Karpas-422 (cell line): ENCODE measurements around the gene PPFIBP2. TPM values are rescaled to one million over a fixed set of nuclear protein-coding genes. Genes with fewer than 3 reads are reported as not detected.

Experiments
- DNase-seq: peaks from one replicate; pipeline ENCODE4 v3.0.0-alpha.2; 2015
- H2AFZ ChIP-seq: fragments of 200-600 bp; sonication (generic); 2 replicates; pipeline ENCODE4 v1.6.1; 2014; ENCODE audit warnings: antibody characterized with exemption, low read length, mixed read lengths
- H3K27ac ChIP-seq: fragments of 200-600 bp; sonication (generic); 2 replicates; pipeline ENCODE4 v1.5.1; 2014; ENCODE audit warnings: mild to moderate bottlenecking, low read length, moderate library complexity
- H3K27me3 ChIP-seq: fragments of 200-600 bp; sonication (generic); 2 replicates; pipeline ENCODE4 v1.6.1; 2014; ENCODE audit warnings: low read length, mixed read lengths
- H3K36me3 ChIP-seq: fragments of 200-600 bp; sonication (generic); 2 replicates; pipeline ENCODE4 v1.6.1; 2014; ENCODE audit warnings: low read length, mixed read lengths; ENCODE audit not compliant: insufficient read depth
- H3K4me1 ChIP-seq: fragments of 200-600 bp; sonication (generic); 2 replicates; pipeline ENCODE4 v1.6.1; 2014; ENCODE audit warnings: mild to moderate bottlenecking, low read length, mixed read lengths
- H3K4me2 ChIP-seq: fragments of 200-600 bp; sonication (generic); 2 replicates; pipeline ENCODE4 v1.6.1; 2014; ENCODE audit warnings: low read length, low read depth, mild to moderate bottlenecking; ENCODE audit not compliant: poor library complexity, severe bottlenecking
- H3K4me3 ChIP-seq: fragments of 200-600 bp; sonication (generic); 2 replicates; pipeline ENCODE4 v1.5.1; 2014; ENCODE audit warnings: mild to moderate bottlenecking, antibody characterized with exemption, low read length, mixed read lengths
- H3K79me2 ChIP-seq: fragments of 200-600 bp; sonication (generic); 2 replicates; pipeline ENCODE4 v1.6.1; 2014; ENCODE audit warnings: mild to moderate bottlenecking, low read length, mixed read lengths
- H3K9ac ChIP-seq: fragments of 200-600 bp; sonication (generic); 2 replicates; pipeline ENCODE4 v1.6.0; 2014; ENCODE audit warnings: low read length
- H3K9me2 ChIP-seq: fragments of 200-600 bp; sonication (generic), shearing (Covaris generic); replicated peaks from 2 replicates; pipeline ENCODE4 v1.6.0; 2014; ENCODE audit warnings: mild to moderate bottlenecking, low read length, moderate library complexity; ENCODE audit not compliant: insufficient read depth
- H3K9me3 ChIP-seq: fragments of 300-700, 200-600 bp; sonication (generic); 2 replicates; pipeline ENCODE4 v1.6.1; 2014; ENCODE audit warnings: low read length, mixed read lengths
- H4K20me1 ChIP-seq: fragments of 200-600 bp; sonication (generic); 2 replicates; pipeline ENCODE4 v1.6.1; 2014; ENCODE audit warnings: mild to moderate bottlenecking, antibody characterized with exemption, low read length, low read depth; ENCODE audit not compliant: insufficient read depth
- total RNA-seq: library from RNA; depleted of rRNA; stranded (reverse); fragments of >200 nt; shearing (Covaris generic); gene quantifications from 2 replicates; pipeline ENCODE4 v1.2.3, GENCODE V29; 2014; ENCODE audit warnings: low replicate concordance

Gene PPFIBP2
- total RNA-seq, 1 experiment from 2014 or later, result 36.5 TPM

DNA sequence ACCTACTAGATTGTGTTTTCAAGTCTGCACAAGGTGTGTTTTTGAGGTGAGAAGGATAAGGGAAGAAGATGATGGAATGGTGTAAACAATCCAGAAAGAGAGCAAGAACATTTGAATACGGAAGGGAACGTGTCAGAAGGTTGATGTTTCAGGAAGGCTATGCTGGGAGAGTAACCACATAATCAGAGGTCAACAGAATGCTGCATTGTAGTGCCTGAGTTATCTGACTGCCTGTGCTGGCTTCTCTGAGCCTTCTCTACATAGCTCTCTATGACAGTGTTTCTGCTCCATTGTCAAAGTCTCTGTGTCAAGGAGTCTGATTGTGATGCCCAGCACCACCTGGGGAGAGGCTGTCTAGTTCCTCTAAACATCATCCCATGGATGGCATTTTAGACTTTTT, 85.4 kb downstream of the PPFIBP2 start:
- Histone ChIP-seq H3K9me3 (no peaks in the 10 kb centered on the region), H3K79me2 (no peaks in the 10 kb centered on the region), H3K9me2 (no peaks in the 10 kb centered on the region), H3K4me3 (no peak overlapping the region), H2AFZ (no peak overlapping the region), H3K27me3 (no peaks in the 10 kb centered on the region), H3K4me2 (no peak overlapping the region), H3K4me1 (no peaks in the 10 kb centered on the region), H3K9ac (no peak overlapping the region), H3K36me3 (no peaks in the 10 kb centered on the region), H4K20me1 (0 out of 2 replicates have a peak, but pooled peaks cover 4% of the 10 kb centered on the region), H3K27ac (no peak overlapping the region)
- no peak for DNase-seq

- Histone ChIP-seq H3K36me3 (no peaks in the 10 kb centered on the region), H3K4me2 (no peak overlapping the region), H3K4me3 (no peak overlapping the region), H3K4me1 (no peaks in the 10 kb centered on the region), H2AFZ (no peak overlapping the region), H3K9me2 (no peaks in the 10 kb centered on the region), H3K27me3 (no peaks in the 10 kb centered on the region), H4K20me1 (0 out of 2 replicates have a peak, but pooled peaks cover 4% of the 10 kb centered on the region), H3K79me2 (no peaks in the 10 kb centered on the region), H3K27ac (no peak overlapping the region), H3K9ac (no peak overlapping the region), H3K9me3 (no peaks in the 10 kb centered on the region)
- no peak for DNase-seq
These were observed 86.5 kb downstream of the PPFIBP2 start for GRCh38 chr11:7600205-7600775.

- no peak overlapping the region for H3K4me3 ChIP-seq
- no peak overlapping the region for H3K27ac ChIP-seq
- H3K79me2 ChIP-seq, result no peaks in the 10 kb centered on the region
These were observed 89.4 kb downstream of the PPFIBP2 start for GRCh38 chr11:7603031-7603781.

GRCh38 chr11:7604331-7604955, 90.6 kb downstream of the PPFIBP2 start:
- no peaks in the 10 kb centered on the region for H4K20me1 ChIP-seq
- no peak overlapping the region for H2AFZ ChIP-seq
- DNase-seq, result no peak
- no peaks in the 10 kb centered on the region for H3K79me2 ChIP-seq
- H3K27ac ChIP-seq, result no peak overlapping the region
- H3K4me2 ChIP-seq, result no peak overlapping the region
- no peak overlapping the region for H3K4me3 ChIP-seq
- no peaks in the 10 kb centered on the region for H3K4me1 ChIP-seq
- H3K36me3 ChIP-seq, result no peaks in the 10 kb centered on the region
- no peaks in the 10 kb centered on the region for H3K27me3 ChIP-seq
- H3K9me2 ChIP-seq, result no peaks in the 10 kb centered on the region
- no peaks in the 10 kb centered on the region for H3K9me3 ChIP-seq
- no peak overlapping the region for H3K9ac ChIP-seq

More at GRCh38 chr11:7603031-7603781, 89.4 kb downstream of the PPFIBP2 start:
- no peak overlapping the region for H2AFZ ChIP-seq
- no peaks in the 10 kb centered on the region for H3K27me3 ChIP-seq
- H3K9ac ChIP-seq, result no peak overlapping the region
- H4K20me1 ChIP-seq, result no peaks in the 10 kb centered on the region
- DNase-seq, result no peak
- no peaks in the 10 kb centered on the region for H3K9me2 ChIP-seq
- H3K9me3 ChIP-seq, result no peaks in the 10 kb centered on the region
- no peaks in the 10 kb centered on the region for H3K4me1 ChIP-seq
- H3K36me3 ChIP-seq, result no peaks in the 10 kb centered on the region
- no peak overlapping the region for H3K4me2 ChIP-seq

GRCh38 chr11:7605186-7605943, 91.6 kb downstream of the PPFIBP2 start:
- no peak overlapping the region for H3K9ac ChIP-seq
- H2AFZ ChIP-seq, result no peak overlapping the region
- H3K4me3 ChIP-seq, result no peak overlapping the region
- no peaks in the 10 kb centered on the region for H3K9me3 ChIP-seq
- H4K20me1 ChIP-seq, result no peaks in the 10 kb centered on the region
- no peaks in the 10 kb centered on the region for H3K79me2 ChIP-seq
- DNase-seq, result no peak
- no peak overlapping the region for H3K4me2 ChIP-seq
- H3K27ac ChIP-seq, result no peak overlapping the region
- H3K36me3 ChIP-seq, result no peaks in the 10 kb centered on the region
- no peaks in the 10 kb centered on the region for H3K4me1 ChIP-seq
- H3K9me2 ChIP-seq, result no peaks in the 10 kb centered on the region
- no peaks in the 10 kb centered on the region for H3K27me3 ChIP-seq

DNA sequence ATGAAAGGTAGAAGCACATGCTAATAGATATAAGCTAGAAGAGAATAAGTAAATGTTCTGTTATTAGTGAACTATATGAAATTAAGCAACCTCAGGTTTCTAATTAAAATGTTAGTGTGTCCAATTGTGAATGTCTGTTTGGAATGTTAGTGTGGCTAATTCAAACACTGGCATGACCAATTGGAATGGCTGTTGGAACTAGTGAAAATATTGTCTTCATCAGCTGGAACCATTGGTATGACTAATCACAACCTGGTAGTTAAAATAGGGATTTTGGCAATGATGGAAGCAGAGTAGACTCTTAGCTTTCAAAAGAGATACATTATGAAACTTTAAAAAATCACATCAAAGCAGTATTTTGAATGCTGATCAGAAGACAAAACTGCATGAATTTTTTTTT, 92.7 kb downstream of the PPFIBP2 start:
- no peaks in the 10 kb centered on the region for H3K79me2 ChIP-seq
- H2AFZ ChIP-seq, result no peak overlapping the region
- no peak for DNase-seq
- H3K36me3 ChIP-seq, result no peaks in the 10 kb centered on the region
- no peak overlapping the region for H3K27ac ChIP-seq
- no peak overlapping the region for H3K9ac ChIP-seq
- H3K4me1 ChIP-seq, result no peaks in the 10 kb centered on the region
- H3K9me2 ChIP-seq, result no peaks in the 10 kb centered on the region
- no peaks in the 10 kb centered on the region for H4K20me1 ChIP-seq
- no peaks in the 10 kb centered on the region for H3K27me3 ChIP-seq
- no peak overlapping the region for H3K4me3 ChIP-seq
- H3K4me2 ChIP-seq, result no peak overlapping the region
- H3K9me3 ChIP-seq, result no peaks in the 10 kb centered on the region

DNA sequence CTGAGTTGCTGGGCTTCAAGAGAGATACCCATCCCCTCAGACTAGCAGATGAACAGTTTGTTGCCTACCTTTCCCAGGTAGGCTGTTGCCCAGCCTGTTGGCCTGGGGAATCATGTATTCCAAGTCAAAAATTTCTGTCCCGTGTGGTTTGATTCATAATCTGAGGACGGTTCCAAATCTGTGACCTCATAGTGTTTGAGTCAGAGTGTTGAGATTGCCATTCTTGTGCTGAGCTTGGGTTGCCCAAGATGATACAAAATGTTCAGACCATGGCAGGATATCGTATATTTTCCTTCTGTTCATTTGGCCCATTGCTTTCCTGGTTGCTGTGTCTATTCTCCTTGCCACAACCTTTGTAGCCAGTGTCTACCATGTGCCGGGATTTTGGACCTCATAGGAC, 95.2 kb downstream of the PPFIBP2 start:
- H3K9ac ChIP-seq, result no peak overlapping the region
- H3K36me3 ChIP-seq, result no peaks in the 10 kb centered on the region
- no peak overlapping the region for H2AFZ ChIP-seq
- no peaks in the 10 kb centered on the region for H3K9me3 ChIP-seq
- no peaks in the 10 kb centered on the region for H3K27me3 ChIP-seq
- H3K4me2 ChIP-seq, result no peak overlapping the region
- no peaks in the 10 kb centered on the region for H4K20me1 ChIP-seq
- no peak for DNase-seq
- no peaks in the 10 kb centered on the region for H3K79me2 ChIP-seq
- H3K27ac ChIP-seq, result no peak overlapping the region
- no peaks in the 10 kb centered on the region for H3K9me2 ChIP-seq
- H3K4me1 ChIP-seq, result no peaks in the 10 kb centered on the region
- H3K4me3 ChIP-seq, result no peak overlapping the region

GRCh38 chr11:7609521-7609920, 95.7 kb downstream of the PPFIBP2 start:
- Histone ChIP-seq H3K9ac (no peak overlapping the region), H3K4me1 (no peaks in the 10 kb centered on the region), H3K9me3 (no peaks in the 10 kb centered on the region), H3K4me3 (no peak overlapping the region), H3K79me2 (no peaks in the 10 kb centered on the region), H3K9me2 (no peaks in the 10 kb centered on the region), H3K27me3 (no peaks in the 10 kb centered on the region), H4K20me1 (no peaks in the 10 kb centered on the region), H2AFZ (no peak overlapping the region), H3K4me2 (no peak overlapping the region), H3K36me3 (no peaks in the 10 kb centered on the region), H3K27ac (no peak overlapping the region)
- DNase-seq, result no peak
